ENCODE measurements around the gene EWSR1.

Gene EWSR1

GRCh38 chr22:29306835-29307595, 38.9 kb downstream of the EWSR1 start:
- peak; percentile 76 for DNase-seq

GRCh38 chr22:29307596-29308147, 39.6 kb downstream of the EWSR1 start:
- DNase-seq, result no peak

- DNase-seq, result no peak
Observed at GRCh38 chr22:29308148-29308790, 40.2 kb downstream of the EWSR1 start.

- peak; percentile 37 for DNase-seq
Observed at GRCh38 chr22:29308791-29309262, 40.8 kb downstream of the EWSR1 start.

GRCh38 chr22:29309332-29310064, 41.4 kb downstream of the EWSR1 start:
- no peak for DNase-seq

DNA sequence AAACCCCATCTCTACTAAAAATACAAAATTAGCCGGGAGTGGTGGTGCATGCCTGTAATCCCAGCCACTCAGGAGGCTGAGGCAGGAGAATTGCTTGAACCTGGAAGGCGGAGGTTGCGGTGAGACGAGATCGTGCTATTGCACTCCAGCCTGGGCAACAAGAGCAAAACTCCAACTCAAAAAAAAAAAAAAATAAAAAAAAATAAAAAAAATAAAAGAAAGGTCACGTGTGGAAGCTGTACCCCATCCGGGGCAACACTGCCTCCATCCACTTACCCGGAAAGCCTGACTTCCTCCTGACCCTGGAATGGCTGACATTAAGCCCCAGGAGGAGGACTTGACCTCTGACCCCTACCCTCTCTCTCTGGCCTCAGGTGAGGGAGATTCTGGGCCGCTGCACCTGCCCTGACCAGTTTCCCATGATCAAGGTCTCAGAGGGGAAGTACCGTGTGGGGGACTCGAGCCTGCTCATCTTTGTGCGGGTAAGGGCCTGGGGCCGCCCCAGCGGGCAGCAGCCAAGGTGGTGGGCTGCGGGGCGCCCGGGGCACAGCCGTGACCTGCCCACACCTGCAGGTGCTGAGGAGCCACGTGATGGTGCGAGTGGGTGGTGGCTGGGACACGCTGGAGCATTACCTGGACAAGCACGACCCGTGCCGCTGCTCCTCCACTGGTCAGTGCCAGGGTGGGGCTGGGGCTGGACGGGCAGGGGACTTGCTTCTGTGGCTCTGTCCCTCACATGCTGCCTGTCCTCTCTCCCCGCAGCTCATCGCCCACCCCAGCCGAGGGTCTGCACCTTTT, 42.2 kb downstream of the EWSR1 start:
- no peak for DNase-seq

- DNase-seq, result peak; percentile 96
Observed at GRCh38 chr22:29310863-29311339, 42.8 kb downstream of the EWSR1 start.

DNA sequence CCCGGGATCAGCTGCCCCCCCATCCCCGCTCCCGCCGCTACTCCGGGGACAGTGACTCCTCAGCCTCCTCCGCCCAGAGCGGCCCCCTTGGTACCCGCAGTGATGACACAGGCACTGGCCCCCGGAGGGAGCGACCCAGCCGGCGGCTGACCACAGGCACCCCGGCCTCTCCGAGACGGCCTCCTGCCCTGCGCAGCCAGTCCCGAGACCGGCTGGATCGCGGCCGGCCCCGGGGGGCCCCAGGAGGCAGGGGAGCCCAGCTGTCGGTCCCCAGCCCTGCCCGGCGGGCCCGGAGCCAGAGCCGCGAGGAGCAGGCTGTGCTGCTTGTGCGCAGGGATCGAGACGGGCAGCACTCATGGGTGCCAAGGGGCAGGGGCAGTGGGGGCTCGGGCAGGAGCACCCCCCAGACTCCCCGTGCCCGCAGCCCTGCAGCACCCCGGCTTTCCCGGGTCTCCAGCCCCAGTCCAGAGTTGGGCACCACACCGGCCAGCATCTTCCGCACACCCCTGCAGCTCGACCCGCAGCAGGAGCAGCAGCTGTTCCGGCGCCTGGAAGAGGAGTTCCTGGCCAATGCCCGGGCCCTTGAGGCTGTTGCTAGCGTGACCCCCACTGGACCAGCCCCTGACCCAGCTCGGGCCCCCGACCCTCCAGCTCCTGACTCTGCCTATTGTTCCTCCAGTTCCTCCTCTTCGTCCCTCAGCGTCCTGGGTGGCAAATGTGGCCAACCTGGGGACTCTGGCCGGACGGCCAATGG, 43.6 kb downstream of the EWSR1 start:
- no peak for DNase-seq

DNA sequence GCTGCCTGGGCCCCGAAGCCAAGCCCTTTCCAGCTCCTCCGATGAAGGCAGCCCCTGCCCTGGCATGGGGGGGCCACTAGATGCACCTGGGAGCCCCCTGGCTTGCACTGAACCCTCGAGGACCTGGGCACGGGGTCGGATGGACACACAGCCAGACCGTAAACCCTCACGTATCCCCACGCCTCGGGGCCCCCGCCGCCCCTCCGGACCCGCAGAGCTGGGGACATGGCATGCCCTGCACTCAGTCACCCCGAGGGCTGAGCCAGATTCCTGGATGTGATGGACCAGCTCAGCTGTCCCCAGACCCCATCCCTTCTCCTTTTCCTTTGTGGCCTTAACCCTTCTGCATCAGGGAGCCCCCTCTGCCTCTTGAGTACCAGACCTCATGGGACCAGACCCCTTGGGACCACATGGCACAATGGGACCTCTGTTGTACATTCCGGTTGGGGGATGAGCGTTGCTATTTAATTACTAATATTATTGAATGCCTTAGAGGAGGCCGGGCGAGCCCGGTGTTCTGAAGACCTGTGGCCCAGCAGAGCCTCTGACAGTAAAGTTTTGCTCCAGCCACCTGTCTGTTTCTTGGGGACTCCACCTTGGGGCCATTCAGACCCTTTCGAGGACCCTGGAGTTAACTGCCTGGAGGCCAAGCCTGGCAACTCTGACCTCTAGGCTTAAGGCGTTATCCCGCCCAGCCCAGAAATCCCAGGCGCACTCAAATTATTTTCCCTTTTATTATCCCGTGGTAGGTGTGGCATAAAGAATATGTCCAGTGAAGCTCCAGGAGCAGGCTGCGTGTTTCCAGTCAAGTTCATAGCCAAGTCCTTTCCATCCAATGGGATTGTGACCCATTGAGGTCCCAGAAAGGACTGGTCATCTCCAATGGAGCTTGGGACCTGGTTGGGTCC, 44.4 kb downstream of the EWSR1 start:
- no peak for DNase-seq

DNA sequence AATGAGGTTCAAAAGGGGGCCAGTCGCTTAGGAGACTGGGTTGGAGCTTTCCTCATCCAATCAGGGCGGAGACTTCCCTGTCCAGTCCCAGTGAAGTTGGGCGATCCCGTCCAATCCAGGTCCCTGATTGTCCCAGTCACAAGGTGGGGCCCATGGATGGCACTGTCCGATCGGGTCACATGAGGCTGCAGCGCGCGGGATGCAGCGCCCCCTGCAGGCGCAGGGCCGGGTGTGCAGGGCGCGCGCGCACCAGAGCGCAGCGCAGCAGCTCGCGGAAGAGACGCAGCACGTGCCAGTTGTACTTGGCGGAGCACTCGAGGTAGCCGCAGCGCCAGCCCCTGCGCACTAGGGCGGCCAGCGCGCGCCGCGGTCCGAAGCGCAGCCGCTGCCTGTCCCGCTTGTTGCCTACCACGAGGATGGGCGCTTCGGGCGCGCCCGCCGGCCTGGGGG, 45.1 kb downstream of the EWSR1 start:
- DNase-seq, result peak; percentile 27

DNA sequence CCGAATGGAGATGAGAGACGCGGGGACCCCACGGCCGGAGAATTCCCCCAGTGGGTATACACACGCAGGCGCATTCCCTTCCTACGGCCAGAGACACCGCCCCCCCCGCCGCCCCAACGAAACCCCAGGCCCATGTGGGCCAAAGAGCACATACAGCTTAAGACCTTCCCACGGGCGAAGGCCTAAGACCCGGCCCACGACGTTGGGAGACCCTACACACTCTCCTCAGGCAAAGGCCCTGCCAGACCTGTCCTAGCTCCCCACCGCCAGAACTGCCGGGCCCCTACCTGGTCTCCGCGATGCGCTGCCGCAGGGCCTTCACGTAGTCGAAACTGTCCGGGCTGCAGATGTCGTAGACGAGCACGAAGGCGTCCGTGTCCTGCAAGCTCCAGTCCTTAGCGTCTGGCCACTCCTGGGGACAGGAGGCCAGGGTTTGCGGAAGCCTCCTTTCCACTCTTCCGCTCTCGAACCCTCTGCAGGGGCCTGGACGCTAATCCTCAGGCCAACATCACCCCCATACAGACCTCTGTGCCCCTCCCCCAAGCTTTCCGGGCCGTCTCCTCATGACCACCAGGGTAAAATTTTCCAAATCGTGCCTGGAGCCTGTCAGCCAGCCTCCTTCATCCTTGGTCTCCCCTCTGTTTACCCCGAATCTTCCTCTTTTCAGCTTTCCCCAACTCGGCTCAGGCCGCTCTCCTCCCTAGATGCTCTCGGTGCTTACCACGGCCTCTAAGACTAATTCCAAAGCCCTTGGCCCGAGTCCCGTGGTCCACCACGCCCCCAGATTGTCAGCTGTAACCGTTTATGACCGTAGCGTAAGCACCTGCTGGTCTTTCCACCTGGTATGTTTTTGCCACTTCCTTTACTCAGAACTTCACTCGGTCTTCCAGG, 45.8 kb downstream of the EWSR1 start:
- no peak for DNase-seq

- no peak for DNase-seq
Observed at GRCh38 chr22:29314537-29315285, 46.6 kb downstream of the EWSR1 start.

GRCh38 chr22:29315286-29316140, 47.4 kb downstream of the EWSR1 start, which contains the start of gene RASL10A:
Gene RASL10A (minus strand): TSS chr22:29315697. CDS start chr22:29315246, 451 bp downstream.
- no peak for DNase-seq

- DNase-seq, result no peak
Observed at GRCh38 chr22:29316141-29316828, 48.2 kb downstream of the EWSR1 start.

DNA sequence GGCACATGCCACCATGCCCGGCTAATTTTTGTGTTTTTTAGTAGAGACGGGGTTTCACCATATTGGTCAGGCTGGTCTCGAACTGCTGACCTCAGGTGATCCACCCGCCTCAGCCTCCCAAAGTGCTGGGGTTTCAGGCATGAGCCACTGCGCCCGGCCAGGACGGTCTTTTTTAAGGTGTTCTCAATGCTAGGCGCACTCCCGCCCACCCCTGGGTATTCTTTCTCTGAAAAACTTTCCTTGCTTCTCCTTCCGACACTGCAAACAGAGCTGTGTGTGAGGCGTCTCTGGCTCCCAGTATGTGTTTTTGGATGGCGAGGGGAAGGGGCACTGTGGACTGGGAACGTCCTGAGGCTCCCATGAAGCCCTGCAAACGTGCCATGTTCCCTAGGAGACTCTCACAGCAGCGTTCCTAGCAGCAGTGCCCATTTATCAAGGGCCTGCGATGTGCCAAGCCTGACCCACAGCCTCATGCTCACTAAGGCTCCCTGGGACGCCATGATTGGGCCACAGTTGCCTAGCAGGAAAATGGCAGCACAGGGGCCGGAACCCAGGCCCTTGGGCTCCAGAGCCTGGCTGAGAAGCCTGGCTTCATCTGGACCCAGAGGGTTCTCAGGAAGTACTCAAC, 49.9 kb downstream of the EWSR1 start:
- no peak for DNase-seq

DNA sequence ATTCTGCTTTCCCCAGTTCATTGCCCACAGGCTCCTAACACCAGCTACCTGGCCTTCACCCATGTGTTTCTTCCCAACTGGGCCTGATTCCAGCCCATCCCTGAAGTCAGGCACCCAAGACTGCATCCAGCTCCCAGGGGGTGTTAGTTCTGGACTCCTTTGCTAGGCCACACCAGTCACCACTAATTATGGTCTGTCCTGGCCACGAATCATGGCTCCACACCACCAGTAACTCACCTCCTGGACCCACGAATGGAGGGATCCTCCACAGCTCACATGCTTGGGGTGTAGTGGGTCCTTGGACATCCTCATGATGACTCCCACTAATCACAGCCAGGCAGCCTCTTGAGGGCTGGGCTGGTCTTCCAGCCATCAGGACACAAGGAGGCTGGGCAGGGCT, 51.0 kb downstream of the EWSR1 start:
- no peak for DNase-seq

Measured in fibroblast of skin of abdomen (primary cell).